H1 (cell line): ENCODE data around the gene IL17RE. TPM values are rescaled to one million over a fixed set of nuclear protein-coding genes. Genes with fewer than 3 reads are reported as not detected.

Source experiments
- CTCF ChIA-PET: fragments of 300-600 bp; sonication (Branson Sonifier 250); formaldehyde crosslinking; loops from one replicate; lab custom pipeline; 2021; ENCODE audit not compliant: partially characterized antibody; lab: Charles Lee
- POLR2A ChIA-PET: fragments of 300-600 bp; sonication (Branson Sonifier 250); formaldehyde crosslinking; loops from one replicate; lab custom pipeline; 2021; ENCODE audit warnings: inconsistent platforms; ENCODE audit not compliant: partially characterized antibody; lab: Charles Lee
- DNase-seq, 2 experiments: peaks; one replicate each; pipeline versions ENCODE4 v3.0.0 to v3.0.0-alpha.2; 2010 to 2022; ENCODE audit warnings: low spot score in 2 of 2, low read depth in 1 of 2, mixed read lengths in 1 of 2
- FAIRE-seq: peaks from 2 replicates; lab custom pipeline; 2011; peaks lifted over from hg19 to GRCh38; lab: Jason Lieb, UNC
- H2AFZ ChIP-seq: 2 replicates; pipeline ENCODE4 v1.8.1; 2012; ENCODE audit warnings: low read length, inconsistent platforms
- H2AK5ac ChIP-seq: 2 replicates; pipeline ENCODE4 v1.6.1; 2013; ENCODE audit warnings: low read depth, low read length
- H2BK120ac ChIP-seq: replicated peaks from 2 replicates; pipeline ENCODE3; 2013; ENCODE audit warnings: low read depth, low read length, inconsistent platforms
- H2BK12ac ChIP-seq: 2 replicates; pipeline ENCODE4 v1.6.1; 2013; ENCODE audit warnings: low read depth, low read length
- H2BK15ac ChIP-seq: 2 replicates; pipeline ENCODE4 v1.6.1; 2013; ENCODE audit warnings: low read length
- H2BK20ac ChIP-seq: 2 replicates; pipeline ENCODE4 v1.6.1; 2013; ENCODE audit warnings: low read length
- H2BK5ac ChIP-seq: 2 replicates; pipeline ENCODE4 v1.6.1; 2013; ENCODE audit warnings: low read depth, low read length
- H3K14ac ChIP-seq: 2 replicates; pipeline ENCODE4 v1.6.1; 2013; ENCODE audit warnings: inconsistent platforms; ENCODE audit not compliant: insufficient read length
- H3K18ac ChIP-seq: 2 replicates; pipeline ENCODE4 v1.6.1; 2013; ENCODE audit warnings: low read length; ENCODE audit errors: extremely low read depth
- H3K23ac ChIP-seq: 2 replicates; pipeline ENCODE4 v1.6.1; 2013; ENCODE audit warnings: inconsistent platforms; ENCODE audit not compliant: insufficient read length
- H3K23me2 ChIP-seq: 2 replicates; pipeline ENCODE4 v1.6.1; 2013; ENCODE audit warnings: low read depth, low read length
- H3K27ac ChIP-seq: 2 replicates; pipeline ENCODE4 v1.6.1; 2011; ENCODE audit warnings: low read depth, low read length, inconsistent platforms
- H3K27me3 ChIP-seq, 4 experiments: replicated peaks in 1 of 4; 1 replicate in 1 of 4; 2 replicates in 3 of 4; pipeline versions ENCODE4 v1.6.1 to v1.8.1; 2011 to 2013; ENCODE audit warnings: low read length in 3 of 4, mild to moderate bottlenecking in 3 of 4, inconsistent platforms in 2 of 4, mixed read lengths in 2 of 4, moderate library complexity in 1 of 4; ENCODE audit not compliant: control insufficient read depth in 3 of 4, insufficient read depth in 3 of 4; ENCODE audit errors: extremely low read depth in 1 of 4
- H3K36me3 ChIP-seq, 4 experiments: 2 replicates each; pipeline versions ENCODE4 v1.6.1 to v1.8.1; 2011 to 2013; ENCODE audit warnings: mild to moderate bottlenecking in 4 of 4, low read length in 3 of 4, moderate library complexity in 2 of 4, control low read depth in 1 of 4, inconsistent platforms in 1 of 4; ENCODE audit not compliant: insufficient read depth in 4 of 4, control insufficient read depth in 2 of 4
- H3K4ac ChIP-seq: replicated peaks from 2 replicates; pipeline ENCODE3; 2013; ENCODE audit warnings: low read length, low read depth, mixed read lengths, inconsistent platforms; ENCODE audit not compliant: insufficient read length
- H3K4me1 ChIP-seq, 4 experiments: replicated peaks in 1 of 4; 1 replicate in 1 of 4; 2 replicates in 3 of 4; pipeline versions ENCODE4 v1.6.1 to v1.8.1; 2011 to 2013; ENCODE audit warnings: low read length in 3 of 4, inconsistent platforms in 2 of 4, mixed read lengths in 1 of 4; ENCODE audit not compliant: insufficient read depth in 4 of 4, control insufficient read depth in 3 of 4
- H3K4me2 ChIP-seq, 2 experiments: 2 replicates each; pipeline versions ENCODE4 v1.6.1 to v1.8.1; 2011 to 2013; ENCODE audit warnings: low read depth in 2 of 2, low read length in 2 of 2, control low read depth in 1 of 2, inconsistent platforms in 1 of 2, mild to moderate bottlenecking in 1 of 2; ENCODE audit not compliant: insufficient read depth in 1 of 2
- H3K4me3 ChIP-seq, 4 experiments: fragments of 200-600, 300-600 bp in 1 of 4; sonication (generic), shearing (Covaris generic), sonication (Bioruptor Twin) in 1 of 4; 2 replicates each; pipeline versions ENCODE4 v1.5.1 to v1.8.1; 2011 to 2016; ENCODE audit warnings: low read length in 4 of 4, low read depth in 3 of 4, control low read depth in 2 of 4, inconsistent platforms in 2 of 4, mild to moderate bottlenecking in 2 of 4, mixed read lengths in 1 of 4, moderate library complexity in 1 of 4; ENCODE audit not compliant: insufficient read depth in 2 of 4; ENCODE audit errors: extremely low read depth in 1 of 4
- H3K56ac ChIP-seq: replicated peaks from 2 replicates; pipeline ENCODE3; 2013; ENCODE audit warnings: low read depth, mild to moderate bottlenecking, mixed read lengths, low read length, inconsistent platforms; ENCODE audit not compliant: insufficient read length
- H3K79me1 ChIP-seq: 2 replicates; pipeline ENCODE4 v1.6.1; 2013; ENCODE audit warnings: low read depth, low read length, control low read depth
- H3K79me2 ChIP-seq, 2 experiments: 2 replicates each; pipeline versions ENCODE4 v1.6.1 to v1.8.1; 2012 to 2013; ENCODE audit warnings: low read length in 2 of 2, mild to moderate bottlenecking in 2 of 2, inconsistent platforms in 1 of 2; ENCODE audit not compliant: insufficient read depth in 2 of 2, control insufficient read depth in 1 of 2
- H3K9ac ChIP-seq, 4 experiments: replicated peaks in 1 of 4; 1 replicate in 1 of 4; 2 replicates in 3 of 4; pipeline versions ENCODE4 v1.6.1 to v1.8.1; 2011 to 2013; ENCODE audit warnings: low read depth in 3 of 4, low read length in 3 of 4, control low read depth in 2 of 4, mild to moderate bottlenecking in 2 of 4, moderate library complexity in 2 of 4, inconsistent platforms in 1 of 4; ENCODE audit errors: extremely low read depth in 1 of 4
- H3K9me3 ChIP-seq, 2 experiments: 2 replicates each; pipeline versions ENCODE4 v1.6.1 to v1.8.1; 2012 to 2013; ENCODE audit warnings: mild to moderate bottlenecking in 2 of 2, moderate library complexity in 2 of 2, control low read depth in 1 of 2, inconsistent platforms in 1 of 2, low read depth in 1 of 2, low read length in 1 of 2, mixed read lengths in 1 of 2; ENCODE audit not compliant: insufficient read depth in 2 of 2
- H4K20me1 ChIP-seq, 2 experiments: replicated peaks in 1 of 2; 2 replicates each; pipeline versions ENCODE3 to v1.8.1; 2011 to 2013; ENCODE audit warnings: inconsistent platforms in 2 of 2, low read length in 2 of 2, mild to moderate bottlenecking in 1 of 2; ENCODE audit not compliant: insufficient read depth in 2 of 2, control insufficient read depth in 1 of 2
- H4K5ac ChIP-seq: 2 replicates; pipeline ENCODE4 v1.6.1; 2013; ENCODE audit warnings: low read length, low read depth, mixed read lengths, inconsistent platforms; ENCODE audit not compliant: insufficient read length
- H4K8ac ChIP-seq: 2 replicates; pipeline ENCODE4 v1.8.0; 2013; ENCODE audit warnings: mild to moderate bottlenecking, moderate library complexity, low read length, inconsistent platforms; ENCODE audit not compliant: insufficient read depth; ENCODE audit errors: extremely low read depth
- H4K91ac ChIP-seq: replicated peaks from 2 replicates; pipeline ENCODE3; 2013; ENCODE audit warnings: low read length, mixed read lengths, inconsistent platforms; ENCODE audit not compliant: insufficient read length
- PHF8 ChIP-seq: fragments of 200-600 bp; sonication (generic); conservative IDR thresholded peaks from 2 replicates; pipeline ENCODE4 v1.7.1; 2012; ENCODE audit warnings: low read depth, mild to moderate bottlenecking, inconsistent platforms, low read length, moderate library complexity
- SRF ChIP-seq: IDR thresholded peaks from 2 replicates; pipeline ENCODE4 v1.6.1; 2011; ENCODE audit warnings: mild to moderate bottlenecking, low read depth, low read length, moderate library complexity
- SUZ12 ChIP-seq: fragments of 200-600 bp; sonication (generic); IDR thresholded peaks from 2 replicates; pipeline ENCODE4 v1.6.1; 2012; ENCODE audit warnings: mild to moderate bottlenecking, inconsistent platforms, low read length, moderate library complexity, mixed read lengths
- WGBS, 2 experiments: shearing (Covaris generic) in 1 of 2; methylation state at CpG; one replicate each; pipeline versions ENCODE4 v1.1.6 to v1.1.7; 2013 to 2015; ENCODE audit warnings: low lambda C conversion rate in 2 of 2, mixed read lengths in 2 of 2, inconsistent platforms in 1 of 2, low coverage in 1 of 2, missing lambda C conversion rate in 1 of 2; ENCODE audit not compliant: insufficient replicate concordance in 2 of 2, insufficient coverage in 1 of 2, insufficient read length in 1 of 2; ENCODE audit errors: extremely low coverage in 1 of 2, missing lambda C conversion rate in 1 of 2; 5-methylcytosine and 5-hydroxymethylcytosine counted together
- polyA plus RNA-seq, 7 experiments: library from polyadenylated mRNA; depleted of rRNA in 3 of 7; stranded (reverse) in 5 of 7; unstranded in 2 of 7; fragments of >200 nt in 5 of 7; fragments of 200-250 nt in 2 of 7; gene quantifications; 1 replicate in 5 of 7; 2 replicates in 1 of 7; 4 replicates in 1 of 7; pipeline versions ENCODE4 v1.2.1 to v1.2.3, GENCODE V29; 2011 to 2013; ENCODE audit warnings: missing spikeins in 2 of 7, mixed read lengths in 2 of 7
- total RNA-seq: library from RNA; stranded (reverse); fragmentation: NEBNext Ultra II Directional; extraction: Animal tissue kit (Norgen Biotek cat#: 25700); gene quantifications from 2 replicates; pipeline ENCODE4 v1.2.1, GENCODE V29; 2021

Gene IL17RE
- total and polyA plus RNA-seq, 2 of the 8 experiments (the other 6 are each of a cell fraction or from before 2014, with no cell fraction given), result 3.4 to 4.9 TPM

- Histone ChIP-seq H3K79me1 (no peaks in the 10 kb centered on the region), H2BK12ac (no peak overlapping the region), H4K91ac (peak overlapping the region; percentile 17), H3K4me3 (peak overlapping the region; percentile 25 to 78 (median 68)), H2AFZ (0 out of 2 replicates have a peak overlapping the region, but pooled peaks have one; percentile 49), H3K9me3 (no peaks in the 10 kb centered on the region), H3K36me3 (no peaks in the 10 kb centered on the region), H3K23me2 (peaks cover 13% of the 10 kb centered on the region; the same call in 1 of the 2 replicates), H2BK5ac (no peak overlapping the region), H3K79me2 (no peaks in the 10 kb centered on the region), H2AK5ac (no peak overlapping the region), H3K4me2 (peak overlapping the region; percentile 77 to 90), H3K27me3 (peaks cover 0 to 3% (median 0%) of the 10 kb centered on the region in 4 experiments; a peak in 1 of 7 replicates), H3K14ac (peak overlapping the region; percentile 19), H3K56ac (no peak overlapping the region), H2BK15ac (no peak overlapping the region), H3K4ac (no peak overlapping the region), H2BK20ac (no peak overlapping the region), H4K20me1 (no peaks in the 10 kb centered on the region), H3K18ac (no peak overlapping the region), H3K9ac (peak overlapping the region in 2 of 4 experiments; percentile 11 to 13; a peak in 2 of 7 replicates), H3K4me1 (peaks cover 0 to 10% (median 5%) of the 10 kb centered on the region in 4 experiments; a peak in 6 of 7 replicates), H4K8ac (peak overlapping the region; percentile 95), H3K23ac (no peak overlapping the region), H3K27ac (no peak overlapping the region), H2BK120ac (no peak overlapping the region), H4K5ac (peak overlapping the region; percentile 56)
- 0 out of 2 replicates have a peak, but pooled peaks have one; percentile 9 for TF ChIP-seq PHF8
- no peak for TF ChIP-seq SRF
- peak; percentile 38; the same call in 1 of the 2 replicates for TF ChIP-seq SUZ12
- FAIRE-seq, result no peak
- POLR2A ChIA-PET, result interaction anchor here (1.1 to 5.9 kb wide), 13 partner anchors 12 to 140 kb away, joined by 3 to 43 read pairs (median 6); partner anchors contain the start of genes ARPC4, EMC3, IL17RC and PRRT3
- 7% methylated on average over 13 of the region's 13 CpGs; no CpG with 5 or more reads in 1 of the 2 experiments for WGBS, 2 experiments
- no peak for DNase-seq
- CTCF ChIA-PET, result interaction anchor here (0.7 to 7.5 kb wide), 30 partner anchors 9 to 127 kb away, joined by 3 to 86 read pairs (median 5); partner anchors contain the start of genes IL17RC, JAGN1 and PRRT3
Observed at GRCh38 chr3:9932535-9932842, 29.8 kb downstream of the IL17RE start.
